Spleen (tissue), 11 donors: ENCODE measurements around the gene C5. TPM values are rescaled to one million over a fixed set of nuclear protein-coding genes. Genes with fewer than 3 reads are reported as not detected.
"Not testable (repeated sequence)": the region's sequence is repeated elsewhere in the genome, so short reads cannot be mapped to it uniquely, and the experiment has no call there.

Experiments
- DNase-seq: peaks from one replicate; pipeline ENCODE4 v3.0.0-alpha.2; 2020
- H3K27ac ChIP-seq, 8 donors: fragments of 200-600 bp; sonication (generic) in 7 of 8; 1 replicate in 4 of 8; 2 replicates in 4 of 8; pipeline versions ENCODE4 v1.5.0 to v1.8.0; 2016 to 2021; ENCODE audit warnings: inconsistent platforms in 4 of 8, mild to moderate bottlenecking in 4 of 8, moderate library complexity in 1 of 8
- H3K27me3 ChIP-seq, 7 donors: fragments of 200-600 bp; sonication (generic) in 6 of 7; replicated peaks in 1 of 7; 1 replicate in 4 of 7; 2 replicates in 3 of 7; pipeline versions ENCODE4 v1.5.0 to v1.8.0; 2016 to 2021; ENCODE audit warnings: inconsistent platforms in 3 of 7, mild to moderate bottlenecking in 1 of 7
- H3K36me3 ChIP-seq, 6 donors: fragments of 200-600 bp; sonication (generic) in 5 of 6; 1 replicate in 4 of 6; 2 replicates in 2 of 6; pipeline versions ENCODE4 v1.5.0 to v1.8.0; 2016 to 2021; ENCODE audit warnings: inconsistent platforms in 2 of 6
- H3K4me1 ChIP-seq, 6 donors: fragments of 200-600 bp; sonication (generic) in 5 of 6; 1 replicate in 3 of 6; 2 replicates in 3 of 6; pipeline versions ENCODE4 v1.5.0 to v1.8.0; 2016 to 2021; ENCODE audit warnings: inconsistent platforms in 3 of 6
- H3K4me3 ChIP-seq, 8 donors: fragments of 200-600 bp; sonication (generic) in 7 of 8; 1 replicate in 4 of 8; 2 replicates in 4 of 8; pipeline versions ENCODE4 v1.5.0 to v1.8.0; 2016 to 2021; ENCODE audit warnings: inconsistent platforms in 4 of 8, mild to moderate bottlenecking in 4 of 8, moderate library complexity in 2 of 8
- H3K9me3 ChIP-seq, 8 donors: fragments of 200-600 bp; sonication (generic) in 7 of 8; 1 replicate in 4 of 8; 2 replicates in 4 of 8; pipeline versions ENCODE4 v1.5.0 to v1.8.0; 2016 to 2021; ENCODE audit warnings: inconsistent platforms in 4 of 8
- POLR2A ChIP-seq, 3 donors: fragments of 450-650 bp; IDR thresholded peaks; one replicate each; pipeline ENCODE4 v1.5.1; 2017; ENCODE audit warnings: antibody characterized with exemption in 3 of 3, mild to moderate bottlenecking in 1 of 3
- POLR2AphosphoS5 ChIP-seq, 3 donors: sonication (generic); formaldehyde crosslinking; IDR thresholded peaks; one replicate each; pipeline ENCODE4 v1.5.1; 2017; ENCODE audit warnings: antibody characterized with exemption in 3 of 3
- WGBS, 5 donors: extraction: QIAGEN DNeasy Blood & Tissue Kit in 3 of 5; methylation state at CpG; one replicate each; pipeline versions ENCODE4 v1.1.5 to v1.1.7; 2013 to 2018; 5-methylcytosine and 5-hydroxymethylcytosine counted together
- intact Hi-C: fragments of 100-400 bp; cut with DNase I; formaldehyde crosslinking; loops from one replicate; pipeline ENCODE4 v1.15.0; 2023; ENCODE audit warnings: low total_unique reads
- polyA plus RNA-seq, 3 donors: library from polyadenylated mRNA; stranded (reverse); fragments of 200-250 nt; gene quantifications; one replicate each; pipeline ENCODE4 v1.2.1, GENCODE V29; 2013
- total RNA-seq, 7 donors: library from RNA; depleted of rRNA in 3 of 7; stranded (reverse); fragments of >200 nt in 3 of 7; fragmentation: NEBNext Ultra II Directional in 4 of 7; extraction: Animal tissue kit (Norgen Biotek cat#: 25700) in 4 of 7; gene quantifications; one replicate each; pipeline versions ENCODE4 v1.1.0 to v1.2.1, GENCODE V29; 2016 to 2021
- TF ChIP-seq, protein P1 (sequence below), 11 experiments: fragments of 200-600 bp in 7 of 11; fragments of 450-650 bp in 4 of 11; sonication (generic) in 4 of 11; IDR thresholded peaks in 8 of 11; conservative IDR thresholded peaks in 3 of 11; 1 replicate in 7 of 11; 2 replicates in 4 of 11; pipeline versions ENCODE4 v1.4.0 to v1.8.0; 2016 to 2021; ENCODE audit warnings: antibody characterized with exemption in 11 of 11, inconsistent platforms in 4 of 11, mild to moderate bottlenecking in 1 of 11
- donor health status: healthy with polysubstance abuse.
- donor health status: DM: no; HTN: no; CAD: no; lungs with moderate emphysema.
- donor health status: DM: no; HTN: no; CAD: no.
- donor health status: Bipolar disorder and iron deficiency.
- donor health status: healthy.
- donor health status: DM: no; HTN: no; CAD: no.
- donor health status: DM: yes; HTN: yes; CAD: no.

Gene C5
- total and polyA plus RNA-seq, 10 donors: 1.2 to 10.4 (median 2.9) TPM

DNA sequence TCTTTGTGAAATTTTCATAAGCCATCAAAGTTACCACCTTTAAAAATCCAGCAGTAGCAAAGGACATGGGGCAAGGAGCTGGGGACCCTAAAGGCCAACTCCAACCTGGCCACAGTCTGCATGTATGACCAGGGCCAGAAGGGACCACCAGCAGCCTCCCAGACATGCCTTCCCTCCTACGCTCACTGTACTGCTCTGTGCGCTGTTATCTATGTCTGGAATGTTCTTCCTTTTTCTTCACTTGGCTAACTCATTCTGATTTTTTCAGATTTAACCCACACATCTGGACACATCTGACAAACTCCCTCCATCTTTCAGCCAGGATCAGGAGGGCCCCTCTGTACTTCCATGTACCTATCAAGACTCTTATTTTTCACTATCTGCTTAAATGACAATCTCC, 75.9 kb downstream of the C5 start:
- no peak overlapping the region for H3K27ac ChIP-seq
- H3K27me3 ChIP-seq: no peaks in the 10 kb centered on the region
- H3K9me3 ChIP-seq: no peaks in the 10 kb centered on the region
- no peak for DNase-seq
- intact Hi-C loops: no loop called here
- H3K4me3 ChIP-seq: no peak overlapping the region
- peaks cover 0 to 7% (median 0%) of the 10 kb centered on the region in 6 donors for H3K4me1 ChIP-seq
- no peaks in the 10 kb centered on the region for H3K36me3 ChIP-seq
- TF ChIP-seq, protein P1, sequence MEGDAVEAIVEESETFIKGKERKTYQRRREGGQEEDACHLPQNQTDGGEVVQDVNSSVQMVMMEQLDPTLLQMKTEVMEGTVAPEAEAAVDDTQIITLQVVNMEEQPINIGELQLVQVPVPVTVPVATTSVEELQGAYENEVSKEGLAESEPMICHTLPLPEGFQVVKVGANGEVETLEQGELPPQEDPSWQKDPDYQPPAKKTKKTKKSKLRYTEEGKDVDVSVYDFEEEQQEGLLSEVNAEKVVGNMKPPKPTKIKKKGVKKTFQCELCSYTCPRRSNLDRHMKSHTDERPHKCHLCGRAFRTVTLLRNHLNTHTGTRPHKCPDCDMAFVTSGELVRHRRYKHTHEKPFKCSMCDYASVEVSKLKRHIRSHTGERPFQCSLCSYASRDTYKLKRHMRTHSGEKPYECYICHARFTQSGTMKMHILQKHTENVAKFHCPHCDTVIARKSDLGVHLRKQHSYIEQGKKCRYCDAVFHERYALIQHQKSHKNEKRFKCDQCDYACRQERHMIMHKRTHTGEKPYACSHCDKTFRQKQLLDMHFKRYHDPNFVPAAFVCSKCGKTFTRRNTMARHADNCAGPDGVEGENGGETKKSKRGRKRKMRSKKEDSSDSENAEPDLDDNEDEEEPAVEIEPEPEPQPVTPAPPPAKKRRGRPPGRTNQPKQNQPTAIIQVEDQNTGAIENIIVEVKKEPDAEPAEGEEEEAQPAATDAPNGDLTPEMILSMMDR (IDR thresholded peaks at IDR 0.05 in 8 of 11, conservative IDR thresholded peaks at IDR 0.05 in 3 of 11): no peak
- no peak for TF ChIP-seq POLR2AphosphoS5 (IDR thresholded peaks at IDR 0.05)
- no peak for TF ChIP-seq POLR2A (IDR thresholded peaks at IDR 0.05)
- WGBS, 5 donors: 88 to 100% (median 89%) methylated on average over 2 of the region's 2 CpGs

DNA sequence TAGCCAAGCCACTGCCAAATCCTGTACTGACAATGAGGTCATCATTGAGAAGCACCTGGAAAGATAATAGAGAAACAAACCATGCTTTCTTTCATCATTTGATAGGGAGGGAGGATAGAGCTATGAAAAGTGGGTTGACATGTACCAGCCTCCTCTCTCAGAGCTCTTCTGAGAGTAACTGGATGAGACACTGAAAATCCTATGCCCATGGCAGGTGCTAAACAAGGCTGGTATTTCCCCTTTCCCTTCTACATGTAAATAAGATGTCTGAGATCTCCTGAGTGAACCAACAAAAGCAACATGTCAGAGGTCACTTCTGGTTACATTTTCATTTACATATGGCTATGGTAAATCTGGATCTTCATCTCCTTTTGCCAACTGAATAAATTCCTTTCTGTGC, 78.1 kb downstream of the C5 start:
- Histone ChIP-seq H3K9me3 (no peaks in the 10 kb centered on the region), H3K4me1 (peaks cover 0 to 7% (median 0%) of the 10 kb centered on the region in 6 donors), H3K4me3 (no peak overlapping the region), H3K27ac (no peak overlapping the region), H3K27me3 (no peaks in the 10 kb centered on the region), H3K36me3 (no peaks in the 10 kb centered on the region)
- intact Hi-C loops: no loop called here
- TF ChIP-seq, protein P1 (IDR thresholded peaks at IDR 0.05 in 8 of 11, conservative IDR thresholded peaks at IDR 0.05 in 3 of 11): no peak
- TF ChIP-seq POLR2A (IDR thresholded peaks at IDR 0.05): no peak
- no peak for TF ChIP-seq POLR2AphosphoS5 (IDR thresholded peaks at IDR 0.05)
- no peak for DNase-seq

DNA sequence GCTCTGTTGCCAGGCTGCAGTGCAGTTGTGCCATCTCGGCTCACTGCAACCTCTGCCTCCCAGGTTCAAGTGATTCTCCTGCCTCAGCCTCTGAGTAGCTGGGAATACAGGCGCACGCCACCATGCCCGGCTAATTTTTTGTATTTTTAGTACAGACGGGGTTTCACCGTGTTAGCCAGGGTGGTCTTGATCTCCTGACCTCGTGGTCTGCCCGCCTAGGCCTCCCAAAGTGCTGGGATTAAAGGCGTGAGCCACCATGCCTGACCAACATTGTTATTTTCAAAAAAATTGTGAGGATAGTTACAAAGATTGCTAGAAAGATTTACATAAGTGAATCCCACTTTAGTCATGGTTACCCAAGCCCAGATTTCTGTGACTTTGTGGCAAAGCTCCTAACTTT, 78.6 kb downstream of the C5 start:
- H3K4me3 ChIP-seq, H3K27ac ChIP-seq, DNase-seq, H3K36me3 ChIP-seq, H3K9me3 ChIP-seq, intact Hi-C loops, H3K4me1 ChIP-seq, H3K27me3 ChIP-seq: not testable (repeated sequence)
- WGBS, 5 donors: 91 to 98% (median 96%) methylated on average over 9 of the region's 9 CpGs

DNA sequence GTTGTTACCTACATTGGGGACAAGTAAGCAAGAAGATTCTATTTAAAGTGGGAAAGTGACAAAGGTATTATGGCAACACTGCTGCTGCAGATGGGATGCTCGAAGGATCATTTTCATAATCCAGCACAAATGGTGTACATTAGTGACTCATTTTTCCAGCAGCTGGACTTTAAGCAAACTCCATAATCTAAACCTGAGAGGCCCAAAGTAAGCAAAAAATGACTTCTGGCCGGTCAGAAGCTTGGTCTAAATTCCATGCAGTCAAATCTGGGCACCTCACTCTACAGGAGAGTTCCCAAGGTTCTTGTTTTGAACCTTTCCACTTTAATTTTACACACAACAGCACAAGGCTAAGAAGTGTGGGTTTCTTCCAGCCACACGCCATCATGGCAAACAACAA, 79.8 kb downstream of the C5 start:
- TF ChIP-seq, protein P1 (IDR thresholded peaks at IDR 0.05 in 8 of 11, conservative IDR thresholded peaks at IDR 0.05 in 3 of 11): no peak
- no peak for TF ChIP-seq POLR2A (IDR thresholded peaks at IDR 0.05)
- TF ChIP-seq POLR2AphosphoS5 (IDR thresholded peaks at IDR 0.05): no peak
- no peak for DNase-seq
- H3K4me1 ChIP-seq: peaks cover 0 to 7% (median 0%) of the 10 kb centered on the region in 6 donors
- no peaks in the 10 kb centered on the region for H3K36me3 ChIP-seq
- H3K4me3 ChIP-seq: no peak overlapping the region
- intact Hi-C loops: no loop called here
- 89 to 96% (median 92%) methylated on average over 3 of the region's 3 CpGs for WGBS, 5 donors
- H3K27ac ChIP-seq: no peak overlapping the region
- H3K9me3 ChIP-seq: no peaks in the 10 kb centered on the region
- H3K27me3 ChIP-seq: no peaks in the 10 kb centered on the region

DNA sequence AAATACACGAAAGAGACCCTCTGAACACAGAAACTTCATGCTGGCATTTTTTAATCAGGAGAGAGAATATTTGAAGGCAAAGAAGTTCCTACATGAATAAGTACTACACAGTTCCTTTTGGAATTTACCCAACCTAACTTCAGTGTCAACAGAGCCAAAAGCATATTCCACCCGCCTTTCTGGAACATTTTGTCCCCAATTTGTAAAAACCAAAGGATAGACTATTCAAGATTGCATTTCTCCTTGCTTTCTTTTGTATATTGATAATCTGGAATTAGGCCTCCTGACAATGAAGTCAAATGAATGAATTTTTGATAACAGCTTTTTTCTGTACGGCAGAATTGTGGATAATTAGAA, 84.1 kb downstream of the C5 start:
- 86 to 96% (median 94%) methylated on average over 3 of the region's 3 CpGs for WGBS, 5 donors
- Histone ChIP-seq H3K9me3 (no peaks in the 10 kb centered on the region), H3K27ac (no peak overlapping the region), H3K4me1 (no peaks in the 10 kb centered on the region), H3K4me3 (no peak overlapping the region), H3K27me3 (no peaks in the 10 kb centered on the region), H3K36me3 (peaks cover 0 to 27% (median 2%) of the 10 kb centered on the region in 6 donors)
- no peak for TF ChIP-seq POLR2A (IDR thresholded peaks at IDR 0.05)
- TF ChIP-seq, protein P1 (IDR thresholded peaks at IDR 0.05 in 8 of 11, conservative IDR thresholded peaks at IDR 0.05 in 3 of 11): no peak
- TF ChIP-seq POLR2AphosphoS5 (IDR thresholded peaks at IDR 0.05): no peak
- DNase-seq: no peak
- intact Hi-C loops: no loop called here
